Measurements from ENCODE around the gene SLX4. TPM values are rescaled to one million over a fixed set of nuclear protein-coding genes. Genes with fewer than 3 reads are reported as not detected.

SLX4 gene
- total RNA-seq, 1 experiment from 2014 or later = 7.0 TPM

- H3K27ac ChIP-seq (ENCODE audit: low read depth, low read length) = no peak overlapping the region
- no peaks in the 10 kb centered on the region for H4K20me1 ChIP-seq (ENCODE audit: insufficient read depth)
- no peaks in the 10 kb centered on the region for H3K27me3 ChIP-seq (ENCODE audit: insufficient read depth, low read length)
- RAD21 ChIA-PET (ENCODE audit: low non-redundant PET in 1 of 2, low total read pairs in 2 of 2, uncharacterized antibody in 2 of 2, unreplicated experiment in 2 of 2) = no interaction called here
- H3K9me3 ChIP-seq (ENCODE audit: control insufficient read depth in 1 of 2, insufficient read depth in 1 of 2, low read depth in 1 of 2, low read length in 2 of 2) = no peaks in the 10 kb centered on the region
- no peak for ATAC-seq
- no peak overlapping the region for H3K9ac ChIP-seq (ENCODE audit: low read length)
- H3K36me3 ChIP-seq (ENCODE audit: control insufficient read depth in 1 of 2, insufficient read depth in 2 of 2, low read length in 2 of 2) = no peaks in the 10 kb centered on the region
- no peak overlapping the region for H3K4me3 ChIP-seq (replicated peaks in 1 of 2; ENCODE audit: low read depth in 1 of 2, low read length in 2 of 2)
- no peaks in the 10 kb centered on the region for H3K79me2 ChIP-seq (ENCODE audit: insufficient read depth, low read length)
- TF ChIP-seq RAD21 (IDR thresholded peaks at IDR 0.05; ENCODE audit: low read depth) = no peak
- TF ChIP-seq POLR2AphosphoS5 (IDR thresholded peaks at IDR 0.05; ENCODE audit: low read depth, low read length) = no peak
- TF ChIP-seq ELF1 (IDR thresholded peaks at IDR 0.05; ENCODE audit: borderline replicate concordance, low read depth) = no peak
- no peak for TF ChIP-seq TCF7L2 (IDR thresholded peaks at IDR 0.05; ENCODE audit: borderline replicate concordance, extremely low read depth, insufficient read depth, insufficient read length)
- TF ChIP-seq YY1 (IDR thresholded peaks at IDR 0.05; ENCODE audit: extremely low read depth, insufficient replicate concordance, low read depth, low read length) = no peak
- no peak for TF ChIP-seq ATF3 (IDR thresholded peaks at IDR 0.05)
- TF ChIP-seq CBX3 (IDR thresholded peaks at IDR 0.05; ENCODE audit: low read depth) = no peak
- TF ChIP-seq CTCF (IDR thresholded peaks at IDR 0.05 in 2 of 3, conservative IDR thresholded peaks at IDR 0.05 in 1 of 3; ENCODE audit: borderline replicate concordance in 1 of 3, insufficient read depth in 1 of 3, low read depth in 2 of 3, low read length in 2 of 3) = no peak
- TF ChIP-seq JUND (IDR thresholded peaks at IDR 0.05) = no peak
- no peak for TF ChIP-seq SRF (IDR thresholded peaks at IDR 0.05; ENCODE audit: low read depth)
- no peak for TF ChIP-seq FOSL1 (IDR thresholded peaks at IDR 0.05; ENCODE audit: low read depth)
- TF ChIP-seq SIN3A (IDR thresholded peaks at IDR 0.05; ENCODE audit: low read depth) = no peak
- TF ChIP-seq POLR2A (IDR thresholded peaks at IDR 0.05; ENCODE audit: borderline replicate concordance, extremely low read depth, insufficient read depth, insufficient read length) = no peak
- no peak for TF ChIP-seq CEBPB (IDR thresholded peaks at IDR 0.05; ENCODE audit: low read depth)
- TF ChIP-seq EGR1 (IDR thresholded peaks at IDR 0.05; ENCODE audit: low read depth) = no peak
- no peak for TF ChIP-seq SP1 (IDR thresholded peaks at IDR 0.05; ENCODE audit: low read depth)
- TF ChIP-seq REST (IDR thresholded peaks at IDR 0.05; ENCODE audit: low read depth) = no peak
- no peak for TF ChIP-seq ZNF274 (IDR thresholded peaks at IDR 0.05; ENCODE audit: low read depth, low read length)
- TF ChIP-seq EZH2 (IDR thresholded peaks at IDR 0.05) = no peak
- no peak overlapping the region for H3K4me2 ChIP-seq (ENCODE audit: low read length)
- no peaks in the 10 kb centered on the region for H3K9me2 ChIP-seq (ENCODE audit: insufficient read depth)
- peaks cover 6 to 9% of the 10 kb centered on the region in 2 experiments for H3K4me1 ChIP-seq (ENCODE audit: control insufficient read depth in 1 of 2, insufficient read depth in 2 of 2, low read length in 2 of 2)
- CTCF ChIA-PET = no interaction called here
- DNase-seq (ENCODE audit: low read depth, low spot score) = no peak
- BruUV-seq (replicated peaks) = no TSS peak
- intact Hi-C loops (cut with micrococcal nuclease) = no loop called here
- no peak overlapping the region for H2AFZ ChIP-seq (ENCODE audit: low read depth, low read length, poor library complexity, severe bottlenecking)
- POLR2A ChIA-PET = no interaction called here
Observed at GRCh38 chr16:3576211-3576610, 35.2 kb downstream of the SLX4 start.
